Neural progenitor cell (in vitro differentiated cells): ENCODE measurements around the gene CCDC152.

ENCODE experiments used
- EZH2 ChIP-seq: fragments of 200-600 bp; sonication (generic); IDR thresholded peaks from 2 replicates; pipeline ENCODE4 v1.6.1; 2017; ENCODE audit warnings: antibody characterized with exemption, mild to moderate bottlenecking, moderate library complexity
- EZH2phosphoT487 ChIP-seq: fragments of 200-600 bp; sonication (generic); IDR thresholded peaks from 2 replicates; pipeline ENCODE4 v1.6.1; 2017; ENCODE audit warnings: antibody characterized with exemption
- TF ChIP-seq, protein P1 (sequence below): fragments of 200-600 bp; sonication (generic); IDR thresholded peaks from 2 replicates; pipeline ENCODE4 v1.5.1; 2017; ENCODE audit warnings: antibody characterized with exemption, mild to moderate bottlenecking

DNA sequence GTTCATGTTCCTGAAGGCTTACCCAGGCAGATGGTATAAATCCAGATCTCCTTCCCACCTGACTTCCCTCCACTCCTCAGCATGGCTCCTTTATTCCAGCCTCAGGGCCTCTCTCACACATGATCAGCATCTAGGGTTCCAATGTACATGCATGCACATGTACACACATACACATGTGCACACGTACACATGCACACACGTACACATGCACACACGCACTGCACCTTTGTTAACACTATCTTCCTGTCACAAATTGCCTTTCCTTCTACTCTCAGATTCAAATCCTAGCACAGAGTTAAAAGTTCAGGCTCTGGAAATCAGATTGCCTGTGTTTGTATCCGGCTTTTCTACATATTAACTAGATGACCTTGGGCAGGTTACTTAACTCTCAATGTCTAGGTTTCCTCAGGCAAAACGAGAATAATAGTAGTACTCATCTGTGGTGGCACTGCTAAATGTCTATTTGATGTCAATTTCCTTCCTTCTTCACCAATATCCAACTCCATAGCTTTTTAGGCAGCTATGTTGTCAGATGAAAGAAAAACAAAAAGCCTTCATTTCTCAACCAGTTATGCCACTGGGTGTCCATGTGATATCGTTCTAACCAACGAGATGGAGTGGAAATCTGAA, 67.8 kb downstream of the CCDC152 start:
- TF ChIP-seq, protein P1, sequence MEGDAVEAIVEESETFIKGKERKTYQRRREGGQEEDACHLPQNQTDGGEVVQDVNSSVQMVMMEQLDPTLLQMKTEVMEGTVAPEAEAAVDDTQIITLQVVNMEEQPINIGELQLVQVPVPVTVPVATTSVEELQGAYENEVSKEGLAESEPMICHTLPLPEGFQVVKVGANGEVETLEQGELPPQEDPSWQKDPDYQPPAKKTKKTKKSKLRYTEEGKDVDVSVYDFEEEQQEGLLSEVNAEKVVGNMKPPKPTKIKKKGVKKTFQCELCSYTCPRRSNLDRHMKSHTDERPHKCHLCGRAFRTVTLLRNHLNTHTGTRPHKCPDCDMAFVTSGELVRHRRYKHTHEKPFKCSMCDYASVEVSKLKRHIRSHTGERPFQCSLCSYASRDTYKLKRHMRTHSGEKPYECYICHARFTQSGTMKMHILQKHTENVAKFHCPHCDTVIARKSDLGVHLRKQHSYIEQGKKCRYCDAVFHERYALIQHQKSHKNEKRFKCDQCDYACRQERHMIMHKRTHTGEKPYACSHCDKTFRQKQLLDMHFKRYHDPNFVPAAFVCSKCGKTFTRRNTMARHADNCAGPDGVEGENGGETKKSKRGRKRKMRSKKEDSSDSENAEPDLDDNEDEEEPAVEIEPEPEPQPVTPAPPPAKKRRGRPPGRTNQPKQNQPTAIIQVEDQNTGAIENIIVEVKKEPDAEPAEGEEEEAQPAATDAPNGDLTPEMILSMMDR: no peak
- no peak for TF ChIP-seq EZH2
- TF ChIP-seq EZH2phosphoT487: no peak
